Stimulated activated CD8-positive, alpha-beta memory T cell treated with anti-CD3 and anti-CD28 coated beads, Interleukin-15, amount 100 ng/mL, for 4 hours (primary cell): ENCODE data around the gene WIZ.
"Not testable (repeated sequence)": the region's sequence is repeated elsewhere in the genome, so short reads cannot be mapped to it uniquely, and the experiment has no call there.

ENCODE experiments used
- DNase-seq, 2 donors: peaks; one replicate each; pipeline ENCODE4 v3.0.0-alpha.2; 2020; ENCODE audit warnings: low read depth in 2 of 2

Gene WIZ

GRCh38 chr19:15411351-15411750 is 38.4 kb downstream of the WIZ start:
- not testable (repeated sequence) for DNase-seq

GRCh38 chr19:15404780-15405211 is 45.0 kb downstream of the WIZ start:
- DNase-seq, result no peak

GRCh38 chr19:15404097-15404779 is 45.5 kb downstream of the WIZ start:
- no peak for DNase-seq

GRCh38 chr19:15403151-15403531 is 46.6 kb downstream of the WIZ start:
- DNase-seq, result no peak

GRCh38 chr19:15402411-15403150 is 47.2 kb downstream of the WIZ start:
- no peak for DNase-seq

- DNase-seq, result no peak
Measured at GRCh38 chr19:15401397-15401710, 48.4 kb downstream of the WIZ start.

- DNase-seq, result no peak
Measured at GRCh38 chr19:15400521-15401396, 49.0 kb downstream of the WIZ start.

- DNase-seq, result no peak
Measured at GRCh38 chr19:15399635-15400034, 50.1 kb downstream of the WIZ start.

GRCh38 chr19:15399234-15399515 is 50.6 kb downstream of the WIZ start:
- DNase-seq, result no peak

- no peak for DNase-seq
Measured at GRCh38 chr19:15398501-15399233, 51.1 kb downstream of the WIZ start.

- no peak for DNase-seq
Measured at GRCh38 chr19:15397782-15398181, 52.0 kb downstream of the WIZ start.

- no peak for DNase-seq
Measured at GRCh38 chr19:15397236-15397635, 52.5 kb downstream of the WIZ start.

GRCh38 chr19:15396436-15396835 is 53.3 kb downstream of the WIZ start:
- no peak for DNase-seq

GRCh38 chr19:15395251-15395650 is 54.5 kb downstream of the WIZ start:
- DNase-seq, result not testable (repeated sequence)

GRCh38 chr19:15394426-15394825 is 55.3 kb downstream of the WIZ start:
- DNase-seq, result no peak

- no peak for DNase-seq
Measured at GRCh38 chr19:15393963-15394362, 55.8 kb downstream of the WIZ start.

- no peak for DNase-seq
Measured at GRCh38 chr19:15390814-15391213, 58.9 kb downstream of the WIZ start.

- DNase-seq, result no peak
Measured at GRCh38 chr19:15381864-15382263, 67.9 kb downstream of the WIZ start.

GRCh38 chr19:15381429-15381828 is 68.3 kb downstream of the WIZ start:
- DNase-seq, result no peak

GRCh38 chr19:15379999-15380647 is 69.6 kb downstream of the WIZ start:
- DNase-seq, result no peak
